ENCODE data around the gene CD2BP2. TPM values are rescaled to one million over a fixed set of nuclear protein-coding genes. Genes with fewer than 3 reads are reported as not detected.

Gene CD2BP2
- total and polyA plus RNA-seq, 2 of the 13 experiments (the other 11 are each of a cell fraction or from before 2014, with no cell fraction given): 24.9 to 54.6 TPM

- TF ChIP-seq RNF2 (conservative IDR thresholded peaks at IDR 0.05; ENCODE audit: low read depth) (no peak), ZNF761 (CRISPR knock-in tag; conservative IDR thresholded peaks at IDR 0.05) (peak; percentile 69), ZNF605 (CRISPR knock-in tag; IDR thresholded peaks at IDR 0.05) (no peak; the same call in none of the 2 replicates), NR0B2 (CRISPR knock-in tag; IDR thresholded peaks at IDR 0.05) (0 out of 2 replicates have a peak, but pooled peaks have one; percentile 46), SRSF9 (IDR thresholded peaks at IDR 0.05; ENCODE audit: borderline replicate concordance, insufficient read depth, low read depth, low read length, poor library complexity, severe bottlenecking) (no peak), SRY (CRISPR knock-in tag; IDR thresholded peaks at IDR 0.05) (peak; percentile 22; the same call in 1 of the 2 replicates), CENPX (CRISPR knock-in tag; IDR thresholded peaks at IDR 0.05) (no peak), FIP1L1 (IDR thresholded peaks at IDR 0.05; ENCODE audit: borderline replicate concordance, insufficient read depth, low read depth, low read length) (no peak), ARNT2 (CRISPR knock-in tag; IDR thresholded peaks at IDR 0.05; ENCODE audit: low read depth) (peak; percentile 87), RFX3 (CRISPR knock-in tag; IDR thresholded peaks at IDR 0.05) (no peak), ZFP90 (CRISPR knock-in tag; IDR thresholded peaks at IDR 0.05; ENCODE audit: borderline replicate concordance) (no peak), PRDM4 (CRISPR knock-in tag; IDR thresholded peaks at IDR 0.05; ENCODE audit: borderline replicate concordance) (0 out of 2 replicates have a peak, but pooled peaks have one; percentile 49), GMEB1 (CRISPR knock-in tag; IDR thresholded peaks at IDR 0.05; ENCODE audit: borderline replicate concordance) (peak; percentile 90), ZBTB4 (CRISPR knock-in tag; IDR thresholded peaks at IDR 0.05; ENCODE audit: borderline replicate concordance) (no peak; the same call in 1 of the 2 replicates), IRF1 (CRISPR knock-in tag; IDR thresholded peaks at IDR 0.05; ENCODE audit: low read depth) (0 out of 2 replicates have a peak, but pooled peaks have one; percentile 5), ZBTB1 (CRISPR knock-in tag; IDR thresholded peaks at IDR 0.05; ENCODE audit: borderline replicate concordance) (no peak)
Observed at GRCh38 chr16:30395155-30395991, 40.3 kb upstream of the CD2BP2 start, which contains the start of gene ZNF48 (continued).
